ENCODE data around the gene RTTN.

The RTTN gene

GRCh38 chr18:70074116-70074515 is 131.4 kb downstream of the RTTN start:
- DNase-seq = no peak

GRCh38 chr18:70073432-70073831 is 132.1 kb downstream of the RTTN start:
- no peak for DNase-seq

DNA sequence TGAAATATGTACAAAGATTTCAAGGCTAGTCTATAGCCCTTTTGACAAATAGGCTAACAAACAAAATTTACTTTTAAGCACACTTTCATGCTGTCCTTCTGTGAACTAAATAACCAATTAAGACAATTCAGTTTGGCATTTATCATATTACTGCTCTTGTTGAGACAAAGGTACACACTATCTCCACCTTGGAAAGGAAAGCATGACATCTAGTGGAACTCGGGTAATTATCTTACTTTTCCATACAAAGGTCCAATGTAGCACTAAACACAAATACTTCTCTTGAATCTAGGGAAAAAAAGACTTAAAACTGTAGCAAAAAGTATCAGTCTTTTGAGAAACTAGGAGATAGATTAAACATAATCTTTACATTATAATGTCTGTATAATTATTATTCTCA is 132.8 kb downstream of the RTTN start:
- DNase-seq = no peak

- no peak for DNase-seq
Measured at GRCh38 chr18:70069965-70070364, 135.5 kb downstream of the RTTN start.

DNA sequence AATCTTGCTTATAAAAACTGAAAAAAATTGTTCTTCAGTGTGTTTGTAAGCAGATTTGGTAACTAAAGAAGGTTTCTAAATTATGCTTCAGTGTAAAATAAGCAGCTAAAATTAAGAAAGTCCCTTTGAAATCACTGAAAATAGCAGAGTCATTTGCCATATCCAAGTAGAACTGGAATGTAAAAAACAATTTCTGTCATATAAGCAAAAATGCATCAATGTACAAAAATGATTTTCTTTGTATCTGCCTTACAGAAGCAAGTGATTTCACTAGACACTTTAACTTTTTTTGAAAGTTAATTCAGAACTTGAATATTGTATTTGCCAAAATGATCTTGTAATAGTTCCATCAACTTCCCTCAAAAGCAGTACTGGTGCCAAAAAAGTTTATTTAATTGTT is 136.1 kb downstream of the RTTN start:
- DNase-seq = no peak

DNA sequence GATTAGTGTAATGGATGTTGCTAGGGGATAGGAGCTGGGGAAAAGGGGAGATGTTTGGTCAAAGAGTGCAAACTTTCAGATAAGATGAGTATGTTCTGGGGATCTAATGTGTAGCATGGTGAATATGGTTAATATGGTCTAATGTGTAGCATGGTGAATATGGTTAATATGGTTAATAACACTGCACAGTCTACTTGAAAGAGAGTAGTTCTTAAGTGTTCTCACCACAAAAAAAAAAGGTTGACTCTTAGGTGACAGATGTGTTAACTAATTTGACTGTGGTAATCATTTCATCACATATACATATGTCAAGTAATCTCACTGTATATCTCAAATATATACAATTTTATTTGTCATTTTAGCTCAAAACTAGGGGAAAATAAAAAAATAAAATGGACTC is 136.5 kb downstream of the RTTN start:
- no peak for DNase-seq

- no peak for DNase-seq
Measured at GRCh38 chr18:70059684-70060083, 145.8 kb downstream of the RTTN start.

- no peak for DNase-seq
Measured at GRCh38 chr18:70058916-70059315, 146.6 kb downstream of the RTTN start.

GRCh38 chr18:70047931-70048603 is 157.4 kb downstream of the RTTN start:
- no peak for DNase-seq

- DNase-seq = no peak
Measured at GRCh38 chr18:70046796-70047195, 158.7 kb downstream of the RTTN start.

GRCh38 chr18:70046207-70046606 is 159.3 kb downstream of the RTTN start:
- DNase-seq = no peak

DNA sequence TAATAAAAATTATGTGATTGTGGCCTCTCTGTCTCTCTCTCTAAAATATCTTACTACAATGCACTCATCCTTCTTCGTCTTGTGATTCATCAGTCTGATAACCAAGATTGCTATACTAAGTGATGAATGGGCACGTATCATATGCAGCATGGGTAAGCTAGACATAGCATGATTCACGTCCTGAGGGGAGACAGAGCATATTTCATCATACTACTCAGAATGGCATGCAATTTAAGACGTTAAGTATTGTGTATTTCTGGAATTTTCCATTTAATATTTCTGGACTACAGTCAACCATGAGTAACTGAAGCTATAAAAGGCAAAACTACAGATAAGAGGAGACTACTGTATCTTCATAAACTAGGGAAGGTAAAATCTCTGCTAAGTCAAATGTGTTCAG is 160.9 kb downstream of the RTTN start:
- DNase-seq = no peak

GRCh38 chr18:70041459-70042050 is 163.9 kb downstream of the RTTN start:
- DNase-seq = no peak

GRCh38 chr18:70039186-70039585 is 166.3 kb downstream of the RTTN start:
- DNase-seq = no peak

DNA sequence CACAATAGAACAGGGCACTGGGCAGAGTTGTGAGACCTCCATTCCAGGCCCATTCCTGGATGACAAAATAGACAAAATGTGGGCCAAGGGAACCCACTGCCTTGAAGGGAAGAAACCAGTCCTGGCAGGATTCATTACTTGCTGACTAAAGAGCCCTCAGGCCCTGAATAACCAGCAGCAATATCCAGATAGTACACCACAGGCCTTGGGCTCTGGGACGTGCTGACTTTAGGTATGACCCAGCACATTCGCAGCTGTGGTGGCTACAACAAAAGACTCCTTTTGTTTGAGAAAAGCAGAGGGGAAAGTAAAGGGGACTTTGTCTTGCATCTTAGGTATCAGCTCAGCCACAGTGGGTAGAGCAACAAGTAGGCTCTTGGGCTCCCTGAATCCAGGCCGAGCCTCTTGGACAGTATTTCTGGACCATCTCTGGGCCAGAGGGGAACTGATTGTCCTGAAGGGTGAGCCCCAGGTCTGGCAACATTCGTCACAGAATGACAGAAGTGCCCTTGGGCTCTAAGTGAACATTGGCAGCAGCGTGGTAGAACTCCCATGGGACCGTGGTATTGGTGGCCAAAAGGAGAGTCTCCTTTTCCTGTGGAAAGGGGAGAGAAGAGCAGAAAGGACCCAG is 167.9 kb downstream of the RTTN start:
- no peak for DNase-seq

GRCh38 chr18:70036771-70037347 is 168.6 kb downstream of the RTTN start:
- no peak for DNase-seq

- no peak for DNase-seq
Measured at GRCh38 chr18:70036168-70036567, 169.3 kb downstream of the RTTN start.

- no peak for DNase-seq
Measured at GRCh38 chr18:70031221-70031620, 174.3 kb downstream of the RTTN start.

DNA sequence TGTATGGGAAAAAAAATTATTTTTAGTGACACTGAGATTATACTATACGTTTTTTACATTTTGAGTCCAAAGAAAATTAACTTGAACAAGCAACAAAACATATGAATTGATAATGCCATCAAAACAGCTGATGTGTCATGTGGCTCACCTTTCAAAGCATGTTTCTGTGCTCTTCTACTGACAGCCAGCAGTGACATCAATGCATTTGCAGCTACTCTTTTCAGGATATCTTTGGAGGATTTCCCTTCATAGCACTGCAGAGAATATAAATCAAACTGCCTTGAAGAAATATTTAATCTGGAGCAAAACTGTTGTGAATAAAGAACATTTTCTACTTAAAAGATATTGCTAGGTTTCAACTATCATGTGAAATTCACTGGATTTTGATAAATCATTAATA is 174.8 kb downstream of the RTTN start:
- no peak for DNase-seq

- no peak for DNase-seq
Measured at GRCh38 chr18:70029163-70029562, 176.3 kb downstream of the RTTN start.

DNA sequence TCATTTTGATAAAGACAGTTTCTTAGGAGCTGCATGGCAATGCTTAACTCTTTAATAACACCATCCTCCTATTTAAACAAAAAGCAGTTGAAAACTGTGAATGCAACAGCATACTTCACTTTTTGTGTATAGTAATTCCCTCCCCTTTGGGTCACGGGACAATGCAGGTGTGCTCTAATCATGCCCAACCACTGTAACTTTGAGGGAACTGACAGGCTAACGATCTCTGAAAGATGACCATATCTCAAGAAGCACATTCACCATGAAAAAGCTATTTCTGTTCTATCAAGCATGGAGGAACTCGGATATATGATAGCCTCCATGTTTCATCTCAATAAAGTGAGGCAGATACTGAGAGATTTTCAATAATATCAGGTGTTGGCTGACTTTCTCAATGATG is 176.8 kb downstream of the RTTN start:
- DNase-seq = no peak

DNA sequence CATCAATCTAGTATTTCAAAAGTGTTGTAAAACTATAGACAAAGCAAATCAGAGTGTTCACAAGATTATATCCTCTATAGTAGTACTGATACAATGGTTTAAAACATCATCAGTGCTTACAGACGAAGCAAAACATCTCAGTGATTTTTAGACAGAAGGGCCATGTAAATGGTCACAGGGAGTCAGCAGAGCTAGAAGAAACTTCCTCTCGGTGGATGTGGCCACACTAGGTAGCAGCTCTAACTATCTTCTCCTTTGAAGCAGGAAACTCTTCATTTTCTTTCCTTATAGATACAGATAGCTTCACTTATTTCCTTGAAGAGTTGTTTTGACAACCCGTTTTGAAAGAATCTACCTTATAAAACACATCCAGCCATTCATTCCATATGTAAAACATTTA is 177.4 kb downstream of the RTTN start:
- DNase-seq = no peak

- no peak for DNase-seq
Measured at GRCh38 chr18:70025580-70025979, 179.9 kb downstream of the RTTN start.

- no peak for DNase-seq
Measured at GRCh38 chr18:70024829-70025228, 180.7 kb downstream of the RTTN start.

Measured in GOT3 (cell line).